Measurements from ENCODE around the gene SLC27A3. TPM values are rescaled to one million over a fixed set of nuclear protein-coding genes. Genes with fewer than 3 reads are reported as not detected.
A peak's percentile ranks its signal among the peaks of the same experiment; 100 is the strongest.

Gene SLC27A3
- total and polyA plus RNA-seq, 2 of the 8 experiments (the other 6 are each of a cell fraction or from before 2014, with no cell fraction given), result 39.1 to 40.1 TPM

DNA sequence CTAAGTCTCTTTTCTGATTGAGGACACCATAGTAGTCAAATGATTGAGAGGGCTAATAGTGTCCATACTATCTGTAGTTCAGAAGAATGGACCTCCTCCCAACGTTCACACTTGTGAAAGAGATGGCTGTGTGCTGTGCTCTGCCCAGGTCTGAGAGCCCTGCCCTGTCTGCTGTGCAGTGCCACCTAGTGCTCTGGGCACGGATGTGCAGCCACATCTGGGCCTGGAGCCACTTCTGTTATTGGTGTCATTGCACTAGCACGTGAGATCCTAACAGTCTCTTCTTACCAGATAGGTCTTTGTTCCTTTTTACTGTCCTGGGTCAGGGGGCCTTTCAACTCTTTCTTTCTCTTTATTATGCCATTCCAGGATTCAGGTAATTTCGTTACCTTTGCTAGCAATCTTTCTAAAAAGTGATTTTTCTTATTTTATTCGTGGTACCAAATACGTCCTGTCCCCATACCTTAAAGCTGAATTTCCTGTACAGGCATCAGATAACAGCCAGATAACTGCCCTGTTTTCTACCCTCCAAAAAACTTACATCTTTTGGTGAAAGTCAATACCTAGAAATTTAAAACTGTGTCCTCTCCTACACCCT is 25.7 kb upstream of the SLC27A3 start (continued):
- TF ChIP-seq SP2 (IDR thresholded peaks at IDR 0.05; ENCODE audit: low read length) (no peak), SRF (IDR thresholded peaks at IDR 0.05; ENCODE audit: low read depth, low read length) (no peak), RAD21 (IDR thresholded peaks at IDR 0.05 in 1 of 2, conservative IDR thresholded peaks at IDR 0.05 in 1 of 2; ENCODE audit: low read depth in 2 of 2, low read length in 2 of 2) (peak; percentile 92 to 94), NRF1 (IDR thresholded peaks at IDR 0.05; ENCODE audit: low read depth, low read length) (no peak), TCF12 (IDR thresholded peaks at IDR 0.05; ENCODE audit: low read depth, low read length) (no peak), JUN (IDR thresholded peaks at IDR 0.05; ENCODE audit: low read depth, low read length) (no peak), RXRA (IDR thresholded peaks at IDR 0.05; ENCODE audit: insufficient read depth, low read depth, low read length) (no peak), EZH2 (IDR thresholded peaks at IDR 0.05; ENCODE audit: low read depth, low read length, severe bottlenecking) (no peak), RNF2 (IDR thresholded peaks at IDR 0.05; ENCODE audit: borderline replicate concordance, low read depth, low read length, missing control alignments, poor library complexity, severe bottlenecking) (no peak), POLR2AphosphoS5 (IDR thresholded peaks at IDR 0.05; ENCODE audit: low read depth, low read length) (no peak), SUZ12 (IDR thresholded peaks at IDR 0.05; ENCODE audit: low read length) (no peak), TBP (IDR thresholded peaks at IDR 0.05; ENCODE audit: low read depth, low read length) (0 out of 2 replicates have a peak, but pooled peaks have one; percentile 26), CHD2 (IDR thresholded peaks at IDR 0.05; ENCODE audit: low read length) (no peak), FOSL1 (IDR thresholded peaks at IDR 0.05; ENCODE audit: insufficient read depth, low read depth, low read length) (no peak), TAF1 (IDR thresholded peaks at IDR 0.05; ENCODE audit: low read depth, low read length) (0 out of 2 replicates have a peak, but pooled peaks have one; percentile 21), CTBP2 (IDR thresholded peaks at IDR 0.05; ENCODE audit: borderline replicate concordance, insufficient read depth, insufficient read length, low read length) (no peak), BACH1 (IDR thresholded peaks at IDR 0.05; ENCODE audit: low read length) (no peak), SIRT6 (IDR thresholded peaks at IDR 0.05; ENCODE audit: low read length) (no peak), BCL11A (IDR thresholded peaks at IDR 0.05; ENCODE audit: low read depth in 2 of 2, low read length in 2 of 2) (no peak), PHF8 (conservative IDR thresholded peaks at IDR 0.05; ENCODE audit: low read depth, low read length) (no peak)
- TF ChIP-seq, protein P1, sequence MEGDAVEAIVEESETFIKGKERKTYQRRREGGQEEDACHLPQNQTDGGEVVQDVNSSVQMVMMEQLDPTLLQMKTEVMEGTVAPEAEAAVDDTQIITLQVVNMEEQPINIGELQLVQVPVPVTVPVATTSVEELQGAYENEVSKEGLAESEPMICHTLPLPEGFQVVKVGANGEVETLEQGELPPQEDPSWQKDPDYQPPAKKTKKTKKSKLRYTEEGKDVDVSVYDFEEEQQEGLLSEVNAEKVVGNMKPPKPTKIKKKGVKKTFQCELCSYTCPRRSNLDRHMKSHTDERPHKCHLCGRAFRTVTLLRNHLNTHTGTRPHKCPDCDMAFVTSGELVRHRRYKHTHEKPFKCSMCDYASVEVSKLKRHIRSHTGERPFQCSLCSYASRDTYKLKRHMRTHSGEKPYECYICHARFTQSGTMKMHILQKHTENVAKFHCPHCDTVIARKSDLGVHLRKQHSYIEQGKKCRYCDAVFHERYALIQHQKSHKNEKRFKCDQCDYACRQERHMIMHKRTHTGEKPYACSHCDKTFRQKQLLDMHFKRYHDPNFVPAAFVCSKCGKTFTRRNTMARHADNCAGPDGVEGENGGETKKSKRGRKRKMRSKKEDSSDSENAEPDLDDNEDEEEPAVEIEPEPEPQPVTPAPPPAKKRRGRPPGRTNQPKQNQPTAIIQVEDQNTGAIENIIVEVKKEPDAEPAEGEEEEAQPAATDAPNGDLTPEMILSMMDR (IDR thresholded peaks at IDR 0.05; ENCODE audit: control extremely low read depth in 1 of 3, insufficient read depth in 1 of 3, low read depth in 1 of 3, low read length in 3 of 3), result peak; percentile 94 to 99 (median 99)
- TF ChIP-seq, protein P2, sequence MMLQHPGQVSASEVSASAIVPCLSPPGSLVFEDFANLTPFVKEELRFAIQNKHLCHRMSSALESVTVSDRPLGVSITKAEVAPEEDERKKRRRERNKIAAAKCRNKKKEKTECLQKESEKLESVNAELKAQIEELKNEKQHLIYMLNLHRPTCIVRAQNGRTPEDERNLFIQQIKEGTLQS (IDR thresholded peaks at IDR 0.05; ENCODE audit: insufficient read depth, low read depth, low read length), result no peak

Data from H1 (cell line).